Thymus (tissue), 11 donors: ENCODE results near the gene USP34. TPM values are rescaled to one million over a fixed set of nuclear protein-coding genes. Genes with fewer than 3 reads are reported as not detected.
"Not testable (repeated sequence)": the region's sequence is repeated elsewhere in the genome, so short reads cannot be mapped to it uniquely, and the experiment has no call there.

Source experiments
- DNase-seq, 9 donors: peaks; one replicate each; pipeline ENCODE4 v3.0.0-alpha.2; 2013; ENCODE audit warnings: low spot score in 9 of 9, low read depth in 6 of 9, missing footprints in 1 of 9
- H3K27ac ChIP-seq, 2 donors: one replicate each; pipeline ENCODE4 v1.5.1; 2013; ENCODE audit warnings: control low read depth in 1 of 2, low read depth in 1 of 2, low read length in 1 of 2, mild to moderate bottlenecking in 1 of 2, moderate library complexity in 1 of 2
- H3K27me3 ChIP-seq, 2 donors: one replicate each; pipeline ENCODE4 v1.5.1; 2013; ENCODE audit warnings: low read length in 1 of 2; ENCODE audit not compliant: control insufficient read depth in 2 of 2, insufficient read depth in 1 of 2
- H3K36me3 ChIP-seq, 2 donors: one replicate each; pipeline ENCODE4 v1.5.1; 2013; ENCODE audit warnings: low read length in 1 of 2, mild to moderate bottlenecking in 1 of 2, moderate library complexity in 1 of 2; ENCODE audit not compliant: control insufficient read depth in 2 of 2, insufficient read depth in 2 of 2
- H3K4me1 ChIP-seq, 2 donors: one replicate each; pipeline ENCODE4 v1.5.1; 2013; ENCODE audit warnings: low read length in 2 of 2; ENCODE audit not compliant: control insufficient read depth in 2 of 2, insufficient read depth in 2 of 2
- H3K4me3 ChIP-seq, 2 donors: one replicate each; pipeline ENCODE4 v1.5.1; 2013; ENCODE audit warnings: low read length in 2 of 2, control low read depth in 1 of 2, mild to moderate bottlenecking in 1 of 2
- H3K9me3 ChIP-seq, 2 donors: one replicate each; pipeline ENCODE4 v1.5.1; 2013; ENCODE audit warnings: low read length in 1 of 2, mild to moderate bottlenecking in 1 of 2; ENCODE audit not compliant: control insufficient read depth in 2 of 2, insufficient read depth in 1 of 2
- WGBS: extraction: QIAGEN DNeasy Blood & Tissue Kit; methylation state at CpG from one replicate; pipeline ENCODE4 v1.1.7; 2013; 5-methylcytosine and 5-hydroxymethylcytosine counted together
- polyA plus RNA-seq: library from polyadenylated mRNA; stranded (reverse); fragments of 200-250 nt; gene quantifications from one replicate; pipeline ENCODE4 v1.2.3, GENCODE V29; 2013
- total RNA-seq: library from RNA; stranded (reverse); fragments of 120-200 nt; gene quantifications from one replicate; pipeline ENCODE4 v1.2.4, GENCODE V29; 2013
- donor health status: healthy.

USP34 gene
- total and polyA plus RNA-seq, 2 donors, result 54.5 to 102 TPM

- Histone ChIP-seq H3K27ac (no peak overlapping the region), H3K4me1 (no peaks in the 10 kb centered on the region), H3K4me3 (no peak overlapping the region), H3K36me3 (peaks cover 3 to 11% of the 10 kb centered on the region in 2 donors), H3K9me3 (peaks cover 0 to 8% of the 10 kb centered on the region in 2 donors), H3K27me3 (no peaks in the 10 kb centered on the region)
- DNase-seq, result no peak
- WGBS, result 94% methylated on average over 8 of the region's 8 CpGs
Measured at GRCh38 chr2:61452392-61452791, 18.5 kb downstream of the USP34 start.

- DNase-seq, result no peak
- peaks cover 0 to 8% of the 10 kb centered on the region in 2 donors for H3K9me3 ChIP-seq
- H3K4me1 ChIP-seq, result no peaks in the 10 kb centered on the region
- peaks cover 3 to 6% of the 10 kb centered on the region in 2 donors for H3K36me3 ChIP-seq
- H3K4me3 ChIP-seq, result no peak overlapping the region
- 90% methylated on average over 9 of the region's 9 CpGs for WGBS
- no peak overlapping the region for H3K27ac ChIP-seq
- H3K27me3 ChIP-seq, result no peaks in the 10 kb centered on the region
Measured at GRCh38 chr2:61451178-61451577, 19.7 kb downstream of the USP34 start.

- Histone ChIP-seq H3K4me1 (no peaks in the 10 kb centered on the region), H3K9me3 (peaks cover 0 to 8% of the 10 kb centered on the region in 2 donors), H3K36me3 (peaks cover 3 to 6% of the 10 kb centered on the region in 2 donors), H3K27me3 (no peaks in the 10 kb centered on the region), H3K4me3 (no peak overlapping the region), H3K27ac (no peak overlapping the region)
- DNase-seq, result no peak
- WGBS, result 96% methylated on average over 4 of the region's 4 CpGs
Measured at GRCh38 chr2:61450144-61450543, 20.7 kb downstream of the USP34 start.

- H3K27ac ChIP-seq, result no peak overlapping the region
- no peaks in the 10 kb centered on the region for H3K27me3 ChIP-seq
- H3K9me3 ChIP-seq, result peaks cover 0 to 11% of the 10 kb centered on the region in 2 donors
- WGBS, result 97% methylated on average over 2 of the region's 2 CpGs
- no peak overlapping the region for H3K4me3 ChIP-seq
- H3K36me3 ChIP-seq, result peaks cover 3 to 10% of the 10 kb centered on the region in 2 donors
- H3K4me1 ChIP-seq, result no peaks in the 10 kb centered on the region
- no peak for DNase-seq
Measured at GRCh38 chr2:61448229-61448628, 22.7 kb downstream of the USP34 start.

- H3K27me3 ChIP-seq, H3K4me3 ChIP-seq, H3K4me1 ChIP-seq, H3K36me3 ChIP-seq, DNase-seq, H3K27ac ChIP-seq, H3K9me3 ChIP-seq: not testable (repeated sequence)
- 97% methylated on average over 7 of the region's 7 CpGs for WGBS
Measured at GRCh38 chr2:61446971-61447370, 23.9 kb downstream of the USP34 start.

GRCh38 chr2:61443342-61444041 is 27.4 kb downstream of the USP34 start:
- H3K27me3 ChIP-seq, result no peaks in the 10 kb centered on the region
- H3K36me3 ChIP-seq, result peaks cover 4 to 6% of the 10 kb centered on the region in 2 donors
- DNase-seq, result no peak
- WGBS, result 96% methylated on average over 7 of the region's 7 CpGs
- peaks cover 0 to 3% of the 10 kb centered on the region in 2 donors for H3K4me1 ChIP-seq
- H3K9me3 ChIP-seq, result peaks cover 0 to 8% of the 10 kb centered on the region in 2 donors
- no peak overlapping the region for H3K4me3 ChIP-seq
- H3K27ac ChIP-seq, result no peak overlapping the region

- DNase-seq, result no peak
- 92% methylated on average over 7 of the region's 7 CpGs for WGBS
- H3K4me3 ChIP-seq, result no peak overlapping the region
- H3K36me3 ChIP-seq, result peaks cover 3 to 4% of the 10 kb centered on the region in 2 donors
- no peak overlapping the region for H3K27ac ChIP-seq
- H3K9me3 ChIP-seq, result peaks cover 0 to 18% of the 10 kb centered on the region in 2 donors
- H3K27me3 ChIP-seq, result no peaks in the 10 kb centered on the region
- peaks cover under 1 to 3% of the 10 kb centered on the region in 2 donors for H3K4me1 ChIP-seq
Measured at GRCh38 chr2:61439241-61440002, 31.5 kb downstream of the USP34 start.

GRCh38 chr2:61438670-61439069 is 32.2 kb downstream of the USP34 start:
- Histone ChIP-seq H3K4me3 (no peak overlapping the region), H3K36me3 (peaks cover under 1 to 3% of the 10 kb centered on the region in 2 donors), H3K27me3 (no peaks in the 10 kb centered on the region), H3K27ac (no peak overlapping the region), H3K4me1 (peaks cover 4 to 6% of the 10 kb centered on the region in 2 donors), H3K9me3 (peaks cover 0 to 18% of the 10 kb centered on the region in 2 donors)
- DNase-seq, result no peak

GRCh38 chr2:61437170-61437569 is 33.7 kb downstream of the USP34 start:
- Histone ChIP-seq H3K4me1 (peaks cover 4 to 8% of the 10 kb centered on the region in 2 donors), H3K9me3 (peaks cover 0 to 18% of the 10 kb centered on the region in 2 donors), H3K27me3 (no peaks in the 10 kb centered on the region), H3K36me3 (peaks cover 0 to 3% of the 10 kb centered on the region in 2 donors), H3K27ac (no peak overlapping the region), H3K4me3 (no peak overlapping the region)
- DNase-seq, result no peak
- WGBS, result 98% methylated on average over 4 of the region's 4 CpGs
